Keratinocyte (primary cell): ENCODE measurements around the gene HS3ST3B1. TPM values are rescaled to one million over a fixed set of nuclear protein-coding genes. Genes with fewer than 3 reads are reported as not detected.

Experiments used
- DNase-seq: peaks from one replicate; pipeline ENCODE4 v3.0.0-alpha.2; 2011; ENCODE audit warnings: low read depth, missing footprints, low spot score
- FAIRE-seq: peaks from 2 replicates; lab custom pipeline; 2011; peaks lifted over from hg19 to GRCh38; lab: Jason Lieb, UNC
- H2AFZ ChIP-seq: 2 replicates; pipeline ENCODE4 v1.6.0; 2012; ENCODE audit warnings: low read length, control low read depth, inconsistent platforms; ENCODE audit not compliant: control insufficient read depth
- H3K27ac ChIP-seq: 2 replicates; pipeline ENCODE4 v1.5.1; 2011; ENCODE audit warnings: low read length; ENCODE audit not compliant: control insufficient read depth, insufficient read depth
- H3K27me3 ChIP-seq: 3 replicates; pipeline ENCODE4 v1.6.0; 2011; ENCODE audit warnings: low read length; ENCODE audit not compliant: control insufficient read depth, insufficient read depth; ENCODE audit errors: extremely low read depth
- H3K36me3 ChIP-seq, 2 experiments: 2 replicates in 1 of 2; 3 replicates in 1 of 2; pipeline ENCODE4 v1.5.1; 2011; ENCODE audit warnings: low read length in 2 of 2, mild to moderate bottlenecking in 1 of 2; ENCODE audit not compliant: control insufficient read depth in 2 of 2, insufficient read depth in 2 of 2; ENCODE audit errors: extremely low read depth in 1 of 2
- H3K4me1 ChIP-seq: 3 replicates; pipeline ENCODE4 v1.5.1; 2011; ENCODE audit warnings: low read length; ENCODE audit not compliant: control insufficient read depth, insufficient read depth; ENCODE audit errors: extremely low read depth
- H3K4me2 ChIP-seq: 3 replicates; pipeline ENCODE4 v1.6.0; 2011; ENCODE audit warnings: low read depth, low read length; ENCODE audit not compliant: control insufficient read depth, insufficient read depth; ENCODE audit errors: extremely low read depth
- H3K4me3 ChIP-seq, 3 experiments: fragments of 200-600 bp in 1 of 3; sonication (generic) in 1 of 3; 2 replicates in 2 of 3; 3 replicates in 1 of 3; pipeline ENCODE4 v1.5.1; 2011 to 2016; ENCODE audit warnings: low read length in 3 of 3, mild to moderate bottlenecking in 3 of 3, control low read depth in 2 of 3, inconsistent platforms in 1 of 3, low read depth in 1 of 3, mixed read lengths in 1 of 3, mixed run types in 1 of 3, moderate library complexity in 1 of 3; ENCODE audit not compliant: control insufficient read depth in 2 of 3, insufficient read depth in 2 of 3; ENCODE audit errors: extremely low read depth in 1 of 3
- H3K79me2 ChIP-seq: 2 replicates; pipeline ENCODE4 v1.6.0; 2012; ENCODE audit warnings: low read length; ENCODE audit not compliant: control insufficient read depth, insufficient read depth
- H3K9ac ChIP-seq: 3 replicates; pipeline ENCODE4 v1.6.0; 2011; ENCODE audit warnings: low read length; ENCODE audit not compliant: control insufficient read depth, insufficient read depth; ENCODE audit errors: extremely low read depth
- H3K9me1 ChIP-seq: 3 replicates; pipeline ENCODE4 v1.6.0; 2011; ENCODE audit warnings: low read length; ENCODE audit not compliant: control insufficient read depth, insufficient read depth; ENCODE audit errors: extremely low read depth
- H3K9me3 ChIP-seq: 2 replicates; pipeline ENCODE4 v1.5.1; 2012; ENCODE audit warnings: low read depth, low read length; ENCODE audit not compliant: control insufficient read depth
- H4K20me1 ChIP-seq: 3 replicates; pipeline ENCODE4 v1.6.0; 2011; ENCODE audit warnings: low read length; ENCODE audit not compliant: control insufficient read depth, insufficient read depth; ENCODE audit errors: extremely low read depth
- EZH2 ChIP-seq: IDR thresholded peaks from one replicate; pipeline ENCODE4 v1.6.1; 2012; ENCODE audit warnings: inconsistent platforms, mild to moderate bottlenecking, low read length, moderate library complexity
- dilution Hi-C: fragments of 300-500 bp; cut with MboI; formaldehyde crosslinking; loops from one replicate; pipeline ENCODE4 v1.7.0; 2020; ENCODE audit warnings: low sequenced_read_pairs; ENCODE audit not compliant: extremely low pct_ligation_motif_present
- polyA plus RNA-seq, 5 experiments: library from polyadenylated mRNA; depleted of rRNA in 3 of 5; stranded (reverse) in 3 of 5; stranded (forward) in 1 of 5; unstranded in 1 of 5; fragments of >200 nt; gene quantifications; 1 replicate in 1 of 5; 2 replicates in 3 of 5; 3 replicates in 1 of 5; pipeline versions ENCODE4 v1.2.1 to v1.2.3, GENCODE V29; 2011 to 2012; ENCODE audit warnings: missing spikeins in 2 of 5, low read depth in 1 of 5, low replicate concordance in 1 of 5
- TF ChIP-seq, protein P1 (sequence below), 3 experiments: IDR thresholded peaks in 1 of 3; conservative IDR thresholded peaks in 1 of 3; optimal IDR thresholded peaks in 1 of 3; 2 replicates in 2 of 3; 3 replicates in 1 of 3; pipeline versions ENCODE3 to v1.5.1; 2011; ENCODE audit warnings: low read length in 3 of 3, mild to moderate bottlenecking in 3 of 3, moderate library complexity in 2 of 3, control low read depth in 1 of 3, inconsistent platforms in 1 of 3; ENCODE audit not compliant: insufficient read depth in 2 of 3; ENCODE audit errors: extremely low read depth in 1 of 3

Gene HS3ST3B1
- polyA plus RNA-seq, 1 donor (not counting 4 experiments of a cell fraction or from before 2014, with no cell fraction given), result 3.9 TPM

DNA sequence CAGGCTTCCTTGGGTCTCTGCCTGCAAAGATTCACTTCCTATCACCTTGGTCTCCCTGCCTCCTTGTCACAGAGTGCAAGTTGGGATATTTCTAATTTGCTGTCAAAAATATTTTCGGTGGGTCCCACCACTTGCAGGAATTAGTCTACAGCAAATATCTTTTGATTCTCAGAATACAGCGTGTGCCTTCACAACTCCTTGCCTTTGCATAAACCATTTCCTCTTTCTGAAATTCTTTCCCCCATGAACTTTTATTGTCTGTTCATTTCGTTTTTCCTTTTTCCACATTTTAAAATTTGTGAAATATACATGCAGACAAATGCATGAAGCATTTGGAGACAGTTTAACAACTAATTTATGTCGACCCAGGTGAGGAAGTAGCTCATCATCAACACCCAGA, 60.0 kb downstream of the HS3ST3B1 start:
- H2AFZ ChIP-seq, result no peak overlapping the region
- TF ChIP-seq EZH2, result no peak
- TF ChIP-seq, protein P1, sequence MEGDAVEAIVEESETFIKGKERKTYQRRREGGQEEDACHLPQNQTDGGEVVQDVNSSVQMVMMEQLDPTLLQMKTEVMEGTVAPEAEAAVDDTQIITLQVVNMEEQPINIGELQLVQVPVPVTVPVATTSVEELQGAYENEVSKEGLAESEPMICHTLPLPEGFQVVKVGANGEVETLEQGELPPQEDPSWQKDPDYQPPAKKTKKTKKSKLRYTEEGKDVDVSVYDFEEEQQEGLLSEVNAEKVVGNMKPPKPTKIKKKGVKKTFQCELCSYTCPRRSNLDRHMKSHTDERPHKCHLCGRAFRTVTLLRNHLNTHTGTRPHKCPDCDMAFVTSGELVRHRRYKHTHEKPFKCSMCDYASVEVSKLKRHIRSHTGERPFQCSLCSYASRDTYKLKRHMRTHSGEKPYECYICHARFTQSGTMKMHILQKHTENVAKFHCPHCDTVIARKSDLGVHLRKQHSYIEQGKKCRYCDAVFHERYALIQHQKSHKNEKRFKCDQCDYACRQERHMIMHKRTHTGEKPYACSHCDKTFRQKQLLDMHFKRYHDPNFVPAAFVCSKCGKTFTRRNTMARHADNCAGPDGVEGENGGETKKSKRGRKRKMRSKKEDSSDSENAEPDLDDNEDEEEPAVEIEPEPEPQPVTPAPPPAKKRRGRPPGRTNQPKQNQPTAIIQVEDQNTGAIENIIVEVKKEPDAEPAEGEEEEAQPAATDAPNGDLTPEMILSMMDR (optimal IDR thresholded peaks at IDR 0.05 in 1 of 3, IDR thresholded peaks at IDR 0.05 in 1 of 3, conservative IDR thresholded peaks at IDR 0.05 in 1 of 3; ENCODE audit: extremely low read depth in 1 of 3, insufficient read depth in 2 of 3, low read length in 3 of 3), result no peak
- no peaks in the 10 kb centered on the region for H3K27me3 ChIP-seq
- H3K4me3 ChIP-seq, result no peak overlapping the region
- no peaks in the 10 kb centered on the region for H3K36me3 ChIP-seq
- no peak overlapping the region for H3K9ac ChIP-seq
- no peak overlapping the region for H3K27ac ChIP-seq
- H3K4me1 ChIP-seq, result no peaks in the 10 kb centered on the region
- dilution Hi-C loops, result no loop called here
- H3K9me3 ChIP-seq, result no peaks in the 10 kb centered on the region
- H3K79me2 ChIP-seq, result no peaks in the 10 kb centered on the region
- DNase-seq, result no peak
- FAIRE-seq, result no peak
- no peaks in the 10 kb centered on the region for H3K9me1 ChIP-seq
- H4K20me1 ChIP-seq, result no peaks in the 10 kb centered on the region
- H3K4me2 ChIP-seq, result no peak overlapping the region

DNA sequence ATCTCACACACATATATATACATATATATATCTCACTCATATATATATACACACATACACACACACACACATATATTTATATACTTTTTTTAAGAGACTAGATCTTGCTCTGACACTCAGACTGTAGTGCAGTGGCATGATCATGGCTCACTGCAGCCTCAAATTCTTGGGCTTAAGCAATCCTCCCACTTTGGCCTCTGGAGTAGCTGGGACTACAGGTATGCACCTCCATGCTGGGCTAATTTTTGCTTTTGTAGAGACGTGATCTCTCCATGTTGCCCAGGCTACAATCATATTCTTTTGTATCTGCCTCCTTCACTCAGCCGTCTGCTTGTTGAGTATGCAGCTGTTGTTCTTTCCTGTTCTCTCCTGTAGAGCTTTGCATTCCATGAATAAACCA, 60.6 kb downstream of the HS3ST3B1 start:
- TF ChIP-seq, protein P1 (optimal IDR thresholded peaks at IDR 0.05 in 1 of 3, IDR thresholded peaks at IDR 0.05 in 1 of 3, conservative IDR thresholded peaks at IDR 0.05 in 1 of 3; ENCODE audit: extremely low read depth in 1 of 3, insufficient read depth in 2 of 3, low read length in 3 of 3), result no peak
- no peak for TF ChIP-seq EZH2
- H4K20me1 ChIP-seq, result no peaks in the 10 kb centered on the region
- no peaks in the 10 kb centered on the region for H3K9me3 ChIP-seq
- H3K9ac ChIP-seq, result no peak overlapping the region
- dilution Hi-C loops, result no loop called here
- no peaks in the 10 kb centered on the region for H3K79me2 ChIP-seq
- H3K4me3 ChIP-seq, result no peak overlapping the region
- FAIRE-seq (no peak), DNase-seq (no peak)
- H3K36me3 ChIP-seq, result no peaks in the 10 kb centered on the region
- H2AFZ ChIP-seq, result no peak overlapping the region
- H3K4me2 ChIP-seq, result no peak overlapping the region
- H3K9me1 ChIP-seq, result no peaks in the 10 kb centered on the region
- no peaks in the 10 kb centered on the region for H3K27me3 ChIP-seq
- H3K27ac ChIP-seq, result no peak overlapping the region
- no peaks in the 10 kb centered on the region for H3K4me1 ChIP-seq
